Measurements from ENCODE around the gene TP53TG5. TPM values are rescaled to one million over a fixed set of nuclear protein-coding genes. Genes with fewer than 3 reads are reported as not detected.

Gene TP53TG5
- total RNA-seq, 1 experiment from 2014 or later, result not detected

DNA sequence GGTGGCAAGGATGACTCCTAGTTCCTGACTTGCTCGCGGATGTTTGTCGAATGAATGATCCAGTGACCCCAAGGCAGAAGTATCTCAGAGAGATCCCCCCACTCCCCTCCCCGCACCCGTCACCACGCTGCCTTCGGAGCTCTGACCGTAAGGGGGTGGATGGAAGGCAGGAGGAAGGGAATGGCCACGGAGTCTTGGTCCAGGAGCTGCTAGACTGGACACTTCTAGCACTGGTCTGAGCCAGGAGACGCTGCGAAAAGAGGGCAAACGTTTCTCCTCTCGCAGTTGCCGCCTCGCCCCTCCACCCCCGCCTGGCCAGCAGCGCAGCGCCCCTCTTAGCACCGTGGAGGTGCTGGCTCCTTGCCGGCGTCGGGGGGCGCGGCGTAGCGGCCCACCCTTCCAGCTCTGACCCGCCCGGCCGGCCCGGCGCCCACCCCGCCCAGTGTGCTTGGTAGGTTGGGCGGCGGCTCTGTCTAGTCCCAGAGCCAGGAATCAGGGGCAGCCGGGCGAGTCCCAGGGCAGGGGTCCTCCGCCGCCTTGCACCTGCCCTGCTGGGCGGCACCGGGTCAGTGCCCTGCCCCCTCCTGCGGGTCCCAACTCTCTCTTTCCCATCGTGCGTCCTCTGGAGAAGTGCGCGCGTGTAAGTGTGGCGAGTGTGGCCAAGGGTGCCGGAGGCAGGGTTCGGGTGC is 27.6 kb upstream of the TP53TG5 start:
- DNase-seq (ENCODE audit: low read depth), result peak; percentile 36

DNA sequence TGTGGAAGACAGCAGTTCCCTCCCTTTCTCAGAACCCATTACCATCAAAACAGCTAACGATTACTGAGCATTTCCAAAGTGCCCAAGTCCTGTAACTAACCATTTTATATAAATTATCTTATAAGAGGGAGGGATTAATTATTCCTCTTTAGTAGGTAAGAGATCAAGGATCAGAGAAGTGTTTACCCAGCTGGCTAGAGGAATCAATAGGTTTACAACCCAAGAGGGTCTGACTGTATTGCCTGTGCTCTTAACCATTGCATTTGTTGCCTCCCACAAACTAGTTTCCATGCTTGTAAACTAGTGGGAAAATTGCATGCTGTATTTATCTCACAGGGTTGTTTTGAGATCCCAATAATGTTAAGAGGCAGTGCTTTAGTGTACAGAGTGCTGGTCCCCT is 26.3 kb upstream of the TP53TG5 start:
- DNase-seq (ENCODE audit: low read depth), result no peak

GRCh38 chr20:45402946-45403345 is 24.8 kb upstream of the TP53TG5 start:
- DNase-seq (ENCODE audit: low read depth), result peak; percentile 66

GRCh38 chr20:45400346-45401031 is 22.4 kb upstream of the TP53TG5 start:
- DNase-seq (ENCODE audit: low read depth), result no peak

DNA sequence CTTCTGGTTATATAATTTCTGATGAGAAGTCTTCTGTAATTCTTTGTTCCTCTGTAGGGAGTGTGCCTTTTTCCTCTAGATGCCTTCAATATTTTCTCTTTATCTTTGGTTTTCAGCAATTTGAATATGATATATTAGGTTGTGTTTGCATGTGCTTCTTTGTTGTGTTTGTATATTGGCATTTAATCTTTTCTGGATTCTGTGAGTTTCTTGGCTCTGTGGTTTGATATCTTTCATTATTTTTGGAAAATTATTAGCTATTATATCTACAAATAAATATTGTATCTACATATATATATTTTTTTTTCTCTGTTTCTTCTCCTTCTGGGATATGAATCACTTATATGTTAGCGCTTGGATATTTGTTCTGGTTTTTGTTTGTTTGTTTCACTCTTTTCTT is 20.9 kb upstream of the TP53TG5 start:
- DNase-seq (ENCODE audit: low read depth), result no peak

DNA sequence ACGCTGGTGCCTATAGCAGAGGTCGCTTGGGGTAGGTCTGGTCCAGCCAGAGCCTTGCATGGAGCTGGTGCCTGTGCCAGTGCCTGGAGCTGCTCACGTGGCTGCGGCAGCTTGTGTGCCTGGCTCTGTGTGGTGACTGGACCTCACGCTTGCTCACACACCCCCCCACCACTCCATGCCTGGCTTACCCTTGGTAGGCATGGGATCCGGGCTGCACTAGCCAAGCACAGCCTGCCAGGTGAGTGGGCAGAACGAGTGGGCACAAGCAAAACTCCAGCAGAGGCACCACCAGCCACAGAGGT is 16.9 kb upstream of the TP53TG5 start:
- no peak for DNase-seq (ENCODE audit: low read depth)

GRCh38 chr20:45394221-45395113 is 16.3 kb upstream of the TP53TG5 start:
- no peak for DNase-seq (ENCODE audit: low read depth)

- no peak for DNase-seq (ENCODE audit: low read depth)
Measured at GRCh38 chr20:45392733-45393132, 14.6 kb upstream of the TP53TG5 start.

- no peak for DNase-seq (ENCODE audit: low read depth)
Measured at GRCh38 chr20:45391559-45391958, 13.4 kb upstream of the TP53TG5 start.

DNA sequence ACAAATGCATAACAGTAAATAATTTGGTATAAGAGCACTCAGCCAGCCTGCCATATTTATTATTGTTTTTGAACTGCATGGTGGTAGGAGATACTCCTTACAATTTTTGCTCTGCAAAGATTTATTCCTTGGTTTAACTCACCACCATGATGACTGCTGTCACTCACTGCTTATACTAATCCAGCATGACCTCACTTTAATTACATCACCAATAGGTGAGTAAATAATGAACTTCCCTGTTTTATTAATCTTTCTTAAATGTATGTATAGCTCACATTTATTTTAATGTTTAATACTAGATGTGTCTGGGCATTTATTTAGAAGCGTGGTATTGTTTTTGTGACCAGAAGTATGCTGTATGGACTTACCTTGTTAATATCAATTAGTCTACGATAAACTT is 12.8 kb upstream of the TP53TG5 start:
- DNase-seq (ENCODE audit: low read depth), result no peak

DNA sequence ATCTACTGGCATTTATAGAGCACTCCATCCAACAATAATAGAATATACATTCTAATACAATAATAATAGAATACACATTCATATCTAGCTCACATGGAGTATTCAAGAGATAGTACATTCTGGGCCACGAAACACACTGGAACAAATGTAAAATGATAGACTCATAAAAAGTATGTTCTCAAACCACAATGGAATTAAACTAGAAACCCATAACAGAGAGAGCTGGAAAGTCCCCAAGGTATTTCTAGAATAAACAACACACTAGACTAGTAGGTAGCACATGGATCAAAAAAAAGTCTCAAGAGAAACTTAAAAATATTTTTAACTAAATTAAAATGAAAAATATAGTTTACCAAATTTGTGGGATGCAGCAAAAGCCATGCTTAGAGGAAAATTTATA is 9.1 kb upstream of the TP53TG5 start:
- peak; percentile 35 for DNase-seq (ENCODE audit: low read depth)

DNA sequence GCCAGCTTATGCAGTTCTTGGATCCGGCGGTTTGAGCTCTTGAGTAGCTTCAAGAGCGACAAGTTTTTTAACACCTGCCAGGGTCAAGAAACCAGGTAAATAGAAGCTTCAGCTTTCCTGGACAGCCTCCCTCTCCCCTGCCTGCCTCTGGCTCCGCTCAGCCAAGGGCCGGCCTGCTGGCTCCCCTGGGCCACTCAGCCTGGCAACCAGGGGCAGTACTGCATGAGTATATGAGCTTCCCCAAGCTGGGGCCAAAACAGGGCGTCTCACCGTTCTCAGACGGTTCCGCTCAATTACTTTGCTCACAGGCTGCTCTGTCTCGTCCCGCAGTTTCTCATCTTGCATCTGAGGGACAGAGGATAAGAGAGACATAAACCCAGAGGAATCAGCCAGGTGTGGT is 856 bp downstream of the TP53TG5 start:
- DNase-seq (ENCODE audit: low read depth), result no peak

DNA sequence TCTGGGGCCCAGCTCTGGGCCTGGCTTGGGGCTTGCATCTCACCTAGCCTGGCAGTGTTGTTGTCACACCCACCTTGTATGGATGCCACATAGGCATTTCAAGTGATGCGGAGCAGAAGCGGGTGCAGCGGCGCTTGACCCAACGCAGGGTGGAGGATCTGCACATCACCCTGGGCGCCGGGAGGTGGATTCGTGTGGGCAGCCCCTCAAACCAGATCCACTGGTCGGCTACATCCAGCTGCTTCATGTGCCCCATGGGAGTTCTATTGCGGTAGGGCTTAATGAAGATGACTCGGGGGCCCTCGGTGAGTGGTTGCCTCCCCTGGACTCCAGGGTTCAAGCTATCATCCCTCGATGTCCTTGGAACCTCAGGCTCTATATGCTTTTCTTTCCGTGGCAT is 3.2 kb downstream of the TP53TG5 start:
- DNase-seq (ENCODE audit: low read depth), result no peak

GRCh38 chr20:45374101-45374467 is 4.0 kb downstream of the TP53TG5 start:
- DNase-seq (ENCODE audit: low read depth), result no peak

- peak; percentile 41 for DNase-seq (ENCODE audit: low read depth)
Measured at GRCh38 chr20:45373353-45374100, 4.6 kb downstream of the TP53TG5 start.

DNA sequence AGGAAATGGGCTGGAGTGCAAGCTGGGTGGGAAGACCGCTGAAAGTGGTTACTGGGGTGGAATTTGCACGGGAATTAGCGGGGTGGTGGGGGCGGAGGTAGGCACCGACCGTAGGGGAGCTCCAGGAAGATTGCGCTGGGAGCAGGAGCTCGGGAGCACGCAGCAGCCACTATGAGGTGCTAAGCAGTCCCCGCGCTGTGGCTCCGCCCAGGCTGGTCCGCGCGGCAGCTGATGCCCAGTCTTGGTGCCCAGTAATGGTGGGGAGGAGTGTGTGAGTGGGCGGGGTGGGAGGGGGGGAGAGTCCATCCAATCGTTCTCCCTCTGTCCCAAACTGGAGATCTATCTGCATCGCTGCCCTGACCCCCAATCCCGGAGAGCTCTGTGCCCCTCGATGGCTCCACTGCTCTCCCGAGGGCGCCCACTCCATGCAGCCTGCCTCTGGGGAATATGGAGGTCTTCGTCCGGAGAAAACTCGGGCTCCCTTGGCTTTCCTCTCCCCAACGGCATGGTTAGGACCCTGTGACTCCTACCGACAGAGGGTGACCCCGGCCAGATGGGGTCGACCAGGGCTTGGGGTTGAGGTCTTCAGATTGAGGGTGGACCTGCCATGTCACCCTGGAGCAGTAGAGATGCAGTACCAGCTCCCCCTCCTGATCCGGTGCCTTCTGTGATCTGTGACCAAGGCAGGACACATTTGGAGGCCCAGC is 5.3 kb downstream of the TP53TG5 start:
- no peak for DNase-seq (ENCODE audit: low read depth)

GRCh38 chr20:45372241-45372640 is 5.9 kb downstream of the TP53TG5 start:
- DNase-seq (ENCODE audit: low read depth), result no peak

GRCh38 chr20:45370571-45371160 is 7.5 kb downstream of the TP53TG5 start:
- DNase-seq (ENCODE audit: low read depth), result no peak

- DNase-seq (ENCODE audit: low read depth), result no peak
Measured at GRCh38 chr20:45368221-45368980, 9.7 kb downstream of the TP53TG5 start.

DNA sequence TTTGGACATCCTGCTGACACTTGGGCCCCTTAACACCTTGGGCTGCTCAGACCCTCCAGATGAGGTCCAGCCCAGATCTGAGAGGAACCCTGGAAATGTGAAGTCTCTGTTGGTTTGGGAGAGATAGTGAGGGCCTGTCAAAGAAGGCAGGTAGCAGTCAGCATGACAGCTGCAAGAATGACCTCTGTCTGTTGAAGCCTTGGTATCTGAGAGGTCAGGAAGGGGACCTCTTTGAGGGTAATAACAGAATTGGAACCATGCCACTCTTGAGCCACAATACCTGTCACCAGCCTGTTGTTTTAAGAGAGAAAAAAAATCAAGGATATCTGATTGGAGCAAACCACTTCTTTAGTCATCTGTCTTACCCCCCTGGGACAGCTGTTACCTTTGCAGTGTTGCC is 11.0 kb downstream of the TP53TG5 start:
- no peak for DNase-seq (ENCODE audit: low read depth)

All from M059J (cell line).